Fibroblast of villous mesenchyme (primary cell): ENCODE data around the gene CCDC92B. TPM values are rescaled to one million over a fixed set of nuclear protein-coding genes. Genes with fewer than 3 reads are reported as not detected.

Source experiments
- DNase-seq: peaks from one replicate; pipeline ENCODE4 v3.0.0-alpha.2; 2010; ENCODE audit warnings: low read depth
- H3K4me3 ChIP-seq: 2 replicates; pipeline ENCODE4 v1.5.1; 2011; ENCODE audit warnings: low read depth, mild to moderate bottlenecking, low read length
- CTCF ChIP-seq: IDR thresholded peaks from 2 replicates; pipeline ENCODE4 v1.5.1; 2012; ENCODE audit warnings: low read depth, mild to moderate bottlenecking, low read length; ENCODE audit not compliant: insufficient read depth
- total RNA-seq: library from RNA; depleted of rRNA; stranded (reverse); fragments of >200 nt; gene quantifications from 2 replicates; pipeline ENCODE4 v1.2.3, GENCODE V29; 2012

Gene CCDC92B
- total RNA-seq, 1 donor = not detected

- no peak for DNase-seq
- peak overlapping the region; percentile 18 for H3K4me3 ChIP-seq
- no peak for TF ChIP-seq CTCF
These were observed 25.3 kb downstream of the CCDC92B start for GRCh38 chr17:2723997-2724783.

GRCh38 chr17:2723505-2723996, 25.9 kb downstream of the CCDC92B start:
- TF ChIP-seq CTCF = no peak
- no peak for DNase-seq
- H3K4me3 ChIP-seq = no peak overlapping the region

- no peak overlapping the region for H3K4me3 ChIP-seq
- no peak for TF ChIP-seq CTCF
- DNase-seq = no peak
These were observed 26.8 kb downstream of the CCDC92B start for GRCh38 chr17:2722611-2723010.

- no peak for DNase-seq
- no peak overlapping the region for H3K4me3 ChIP-seq
- no peak for TF ChIP-seq CTCF
These were observed 27.8 kb downstream of the CCDC92B start for GRCh38 chr17:2721603-2722002.

GRCh38 chr17:2719861-2720260, 29.6 kb downstream of the CCDC92B start:
- H3K4me3 ChIP-seq = no peak overlapping the region
- no peak for TF ChIP-seq CTCF
- DNase-seq = no peak

- no peak overlapping the region for H3K4me3 ChIP-seq
- DNase-seq = no peak
- no peak for TF ChIP-seq CTCF
These were observed 31.1 kb downstream of the CCDC92B start for GRCh38 chr17:2718150-2718938.
